GM18907 (cell line): ENCODE results near the gene WIPI1.
"Not testable (repeated sequence)": the region's sequence is repeated elsewhere in the genome, so short reads cannot be mapped to it uniquely, and the experiment has no call there.

ENCODE experiments used
- ATAC-seq: cut with Tn5 transposase; IDR thresholded peaks from one replicate; pipeline ENCODE4 v1.9.1; 2021; ENCODE audit warnings: mild to moderate bottlenecking, moderate library complexity; ENCODE audit not compliant: unreplicated experiment

WIPI1 gene

DNA sequence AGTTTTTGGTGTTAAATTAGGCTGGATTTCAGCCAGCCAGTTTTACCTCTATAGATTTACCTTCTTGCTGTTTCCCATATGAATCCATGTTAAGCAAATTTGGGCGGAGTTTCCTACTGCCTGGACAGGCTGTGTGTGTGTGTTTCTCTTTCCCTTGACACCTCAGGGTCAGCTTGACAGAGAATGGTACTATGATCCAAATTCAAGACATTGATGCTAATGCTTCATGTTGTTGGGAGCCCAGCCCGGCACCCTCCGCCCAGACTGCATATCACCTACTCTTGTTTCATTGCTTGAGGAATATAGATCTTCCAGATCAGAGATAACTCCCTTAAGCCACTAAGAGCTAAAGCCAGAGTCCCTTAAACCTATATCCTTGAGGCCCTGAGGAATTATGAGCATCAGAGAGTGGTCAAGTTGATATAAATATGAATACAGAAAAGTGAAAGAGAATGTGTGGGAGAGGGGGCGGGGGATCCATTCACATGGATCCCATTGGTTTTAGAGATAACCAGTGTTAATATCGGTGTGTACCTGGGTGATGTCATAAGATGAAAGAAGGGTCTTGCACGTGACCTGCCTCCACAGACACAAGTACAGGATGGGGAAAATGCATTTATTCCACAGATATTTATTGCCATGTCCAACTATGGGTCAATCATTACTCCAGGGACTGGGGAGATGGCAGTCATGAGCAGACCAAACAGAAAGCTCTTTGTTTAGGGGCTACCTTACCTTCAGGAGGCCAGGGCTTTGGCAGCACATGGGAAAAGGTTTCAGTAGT is 69.7 kb downstream of the WIPI1 start:
- ATAC-seq, result no peak

DNA sequence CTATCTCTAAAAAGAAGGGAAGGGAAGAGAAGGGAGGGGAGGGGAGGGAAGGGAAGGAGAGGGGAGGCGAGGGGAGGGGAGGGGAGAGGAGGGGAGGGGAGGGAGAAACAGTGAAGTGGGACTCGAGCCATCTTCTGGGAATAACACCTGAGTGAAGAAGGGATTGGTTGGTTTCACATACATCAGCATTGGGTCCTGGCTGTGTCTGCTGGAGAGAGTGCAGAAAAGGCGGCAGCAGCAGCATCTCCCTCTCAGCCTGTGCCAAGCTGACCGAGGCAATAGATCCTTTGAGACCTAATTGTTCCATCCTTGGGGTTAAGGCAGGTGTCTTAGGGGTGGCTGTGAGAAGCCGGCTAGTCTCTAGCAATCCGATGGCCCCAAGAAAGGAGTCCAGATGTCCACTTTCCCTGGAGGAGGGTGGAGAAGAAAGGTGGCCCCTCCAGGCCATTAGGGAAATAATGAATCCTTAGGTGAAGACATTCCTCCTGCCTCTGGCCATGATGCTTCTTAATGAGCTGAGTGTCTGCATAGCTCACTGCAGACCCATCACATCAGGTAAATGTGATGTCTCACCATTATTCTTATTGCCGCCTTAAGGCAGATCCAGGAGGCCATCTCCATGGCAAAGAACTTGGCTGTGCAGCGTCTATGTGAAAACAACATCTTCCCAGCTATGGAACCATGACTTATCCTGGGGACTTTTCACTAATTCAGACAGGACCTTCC is 71.6 kb downstream of the WIPI1 start:
- ATAC-seq, result no peak

- no peak for ATAC-seq
Measured at GRCh38 chr17:68384941-68385340, 72.4 kb downstream of the WIPI1 start.

- no peak for ATAC-seq
Measured at GRCh38 chr17:68384471-68384870, 72.8 kb downstream of the WIPI1 start.

DNA sequence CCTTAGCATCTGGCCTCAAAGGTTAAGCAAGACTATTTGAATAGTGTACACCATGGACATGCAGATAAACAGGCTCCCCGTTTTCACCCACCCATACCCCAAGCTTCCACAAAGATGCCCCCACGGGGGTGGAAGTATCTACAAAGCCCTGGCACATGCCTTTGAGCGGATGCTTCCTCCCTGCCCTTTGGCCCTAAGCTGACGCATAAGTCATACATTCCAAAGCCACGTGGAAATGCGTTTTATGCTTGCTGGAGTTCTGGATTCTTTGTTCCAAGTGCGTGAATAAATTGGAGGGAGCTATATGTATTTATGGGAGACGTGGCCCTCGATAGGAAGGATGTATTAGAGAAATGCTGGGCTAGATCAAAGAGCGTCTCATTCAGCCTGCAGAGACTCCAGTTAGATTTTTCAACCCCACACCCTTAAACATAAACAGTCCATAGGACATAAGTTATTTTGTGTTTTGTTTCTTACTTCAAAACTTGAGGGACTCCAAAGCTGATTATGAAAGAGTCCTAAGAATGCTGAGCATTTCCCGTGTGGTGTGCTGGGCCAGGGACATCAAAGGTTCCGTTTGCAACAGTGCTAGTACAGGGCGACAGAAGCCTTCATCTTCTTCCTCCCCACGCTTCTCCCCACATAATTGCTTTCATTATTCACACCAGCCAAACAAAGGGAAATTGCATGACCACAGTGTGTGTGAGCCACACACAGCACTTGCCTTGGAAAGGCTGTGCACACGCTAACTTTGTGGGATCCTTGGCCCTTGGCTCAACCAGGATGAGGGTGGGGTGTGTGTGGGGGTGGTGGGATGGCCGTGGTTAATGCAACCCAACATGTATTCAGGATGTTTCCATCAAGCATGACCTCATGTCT is 73.6 kb downstream of the WIPI1 start:
- ATAC-seq, result no peak

DNA sequence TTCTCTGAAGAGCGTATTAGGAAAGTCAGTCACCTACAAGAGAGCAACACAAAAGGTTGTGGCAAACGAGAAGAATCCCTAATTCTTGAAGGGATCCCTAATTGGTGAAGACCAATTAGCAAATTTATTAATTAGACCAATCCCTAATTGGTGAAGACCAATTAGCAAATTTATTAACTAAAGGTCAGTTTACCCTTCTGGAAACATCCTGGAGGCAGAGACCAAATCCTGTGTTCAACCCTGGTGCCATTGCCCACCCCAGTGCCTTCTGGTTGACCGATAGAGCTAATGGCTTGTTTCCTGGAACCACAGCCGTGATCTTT is 74.2 kb downstream of the WIPI1 start:
- no peak for ATAC-seq

- no peak for ATAC-seq
Measured at GRCh38 chr17:68382582-68383085, 74.7 kb downstream of the WIPI1 start.

- no peak for ATAC-seq
Measured at GRCh38 chr17:68381076-68381900, 76.0 kb downstream of the WIPI1 start.

- no peak for ATAC-seq
Measured at GRCh38 chr17:68379692-68380677, 77.3 kb downstream of the WIPI1 start.

- no peak for ATAC-seq
Measured at GRCh38 chr17:68379177-68379510, 78.2 kb downstream of the WIPI1 start.

- ATAC-seq, result no peak
Measured at GRCh38 chr17:68378268-68379176, 78.8 kb downstream of the WIPI1 start.

- ATAC-seq, result no peak
Measured at GRCh38 chr17:68377771-68378267, 79.5 kb downstream of the WIPI1 start.

DNA sequence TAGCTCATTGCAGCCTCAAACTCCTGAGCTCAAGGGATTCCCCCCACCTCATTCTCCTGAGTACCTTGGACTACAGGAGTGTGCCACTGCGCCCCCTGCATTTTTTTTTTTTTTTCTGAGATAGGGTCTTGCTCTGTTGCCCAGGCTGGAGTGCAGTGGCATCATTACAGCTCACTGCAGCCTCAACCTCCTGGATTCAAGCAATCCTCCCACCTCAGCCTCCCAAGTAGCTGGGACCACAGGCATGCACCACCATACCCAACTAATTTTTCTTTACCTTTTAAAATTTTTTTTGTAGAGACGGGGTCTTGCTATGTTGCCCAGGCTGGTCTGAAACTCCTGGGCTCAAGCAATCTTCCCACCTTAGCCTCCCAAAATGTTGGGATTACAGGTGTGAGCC is 81.1 kb downstream of the WIPI1 start:
- not testable (repeated sequence) for ATAC-seq

DNA sequence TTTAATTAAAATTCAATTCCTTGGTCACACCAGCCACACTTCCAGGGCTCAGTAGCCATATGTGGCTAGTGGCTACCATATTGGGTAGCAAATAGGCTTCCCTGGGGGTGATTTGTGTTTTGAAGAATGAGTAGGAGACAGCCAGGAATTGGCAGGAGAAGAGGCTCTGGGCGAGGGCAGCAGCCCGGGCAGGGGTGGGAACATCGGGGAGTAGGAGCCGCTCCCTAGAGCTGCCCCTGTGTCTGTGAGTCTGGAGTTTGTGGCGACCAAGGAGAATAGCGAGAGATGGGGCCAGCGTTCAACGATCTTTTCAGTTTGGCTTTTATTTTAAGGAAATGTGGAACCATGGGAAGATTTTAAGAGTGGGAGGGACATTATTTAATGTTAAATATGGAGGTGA is 81.7 kb downstream of the WIPI1 start:
- ATAC-seq, result no peak
